ENCODE data around the gene BICC1. TPM values are rescaled to one million over a fixed set of nuclear protein-coding genes. Genes with fewer than 3 reads are reported as not detected.
A peak's percentile ranks its signal among the peaks of the same experiment; 100 is the strongest.

BICC1 gene
- total RNA-seq, 1 experiment from 2014 or later = 15.1 TPM

GRCh38 chr10:58724781-58725180 lies 212.1 kb downstream of the BICC1 start:
- H3K27ac ChIP-seq = no peak overlapping the region
- H3K36me3 ChIP-seq = no peaks in the 10 kb centered on the region; the same call in 1 of the 2 replicates
- no peaks in the 10 kb centered on the region for H3K27me3 ChIP-seq
- H3K9me3 ChIP-seq (replicated peaks) = no peaks in the 10 kb centered on the region
- H3K4me1 ChIP-seq = peaks cover 14% of the 10 kb centered on the region
- DNase-seq = no peak
- no peak overlapping the region for H3K4me3 ChIP-seq

GRCh38 chr10:58725901-58726300 lies 213.2 kb downstream of the BICC1 start:
- no peak for DNase-seq
- Histone ChIP-seq H3K27me3 (no peaks in the 10 kb centered on the region), H3K9me3 (replicated peaks) (no peaks in the 10 kb centered on the region), H3K4me1 (peaks cover 14% of the 10 kb centered on the region), H3K36me3 (no peaks in the 10 kb centered on the region; the same call in 1 of the 2 replicates), H3K27ac (no peak overlapping the region), H3K4me3 (no peak overlapping the region)

GRCh38 chr10:58727633-58728032 lies 215.0 kb downstream of the BICC1 start:
- no peak for DNase-seq
- Histone ChIP-seq H3K36me3 (no peaks in the 10 kb centered on the region; the same call in 1 of the 2 replicates), H3K9me3 (replicated peaks) (no peaks in the 10 kb centered on the region), H3K27me3 (no peaks in the 10 kb centered on the region), H3K4me1 (peaks cover 10% of the 10 kb centered on the region), H3K27ac (no peak overlapping the region), H3K4me3 (no peak overlapping the region)

DNA sequence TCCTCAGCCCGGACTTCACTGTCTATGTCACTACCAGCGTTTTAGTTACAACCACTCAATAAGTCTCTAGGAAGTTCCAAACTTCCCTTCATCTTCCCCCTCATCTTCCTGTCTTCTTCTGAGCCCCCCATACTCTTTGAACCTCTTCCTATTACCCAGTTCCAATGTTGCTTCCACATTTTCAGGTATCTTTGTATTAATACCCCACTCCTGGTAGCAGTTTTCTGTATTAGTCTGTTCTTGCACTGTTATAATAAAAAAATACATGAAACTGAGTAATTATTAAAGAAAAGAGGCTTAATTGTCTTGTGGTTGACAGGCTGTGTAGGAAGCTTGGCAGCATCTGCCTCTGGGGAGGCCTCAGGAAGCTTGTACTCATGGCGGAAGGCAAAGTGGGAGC lies 218.6 kb downstream of the BICC1 start:
- Histone ChIP-seq H3K27ac (no peak overlapping the region), H3K4me3 (no peak overlapping the region), H3K4me1 (peaks cover 8% of the 10 kb centered on the region), H3K36me3 (no peaks in the 10 kb centered on the region), H3K9me3 (replicated peaks) (no peaks in the 10 kb centered on the region), H3K27me3 (no peaks in the 10 kb centered on the region)
- DNase-seq = no peak

DNA sequence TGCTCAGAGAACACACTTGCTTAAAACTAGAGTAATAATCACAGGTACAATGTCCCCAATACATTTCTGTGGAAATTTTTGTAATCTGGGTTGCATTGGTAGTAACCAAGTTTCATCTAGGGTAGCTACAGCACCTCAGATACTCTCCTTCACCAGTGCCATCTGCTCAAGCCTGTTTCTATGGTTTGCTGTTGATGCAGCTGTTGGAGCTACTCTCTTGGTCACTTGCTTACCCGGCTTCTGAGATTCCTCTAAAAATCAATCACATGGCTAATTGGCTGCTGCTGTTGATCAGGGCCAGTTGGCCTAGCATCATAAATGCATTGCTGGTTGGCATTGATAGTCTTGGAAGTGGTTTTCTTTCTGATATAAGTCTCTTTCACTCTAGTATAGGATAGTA lies 220.8 kb downstream of the BICC1 start:
- Histone ChIP-seq H3K27ac (0 out of 2 replicates have a peak overlapping the region, but pooled peaks have one; percentile 4), H3K4me1 (peaks cover 8% of the 10 kb centered on the region), H3K9me3 (replicated peaks) (no peaks in the 10 kb centered on the region), H3K4me3 (no peak overlapping the region), H3K27me3 (no peaks in the 10 kb centered on the region), H3K36me3 (no peaks in the 10 kb centered on the region)
- DNase-seq = peak; percentile 30 to 57

- peaks cover 8% of the 10 kb centered on the region for H3K4me1 ChIP-seq
- H3K27ac ChIP-seq = no peak overlapping the region
- H3K36me3 ChIP-seq = no peaks in the 10 kb centered on the region
- no peak for DNase-seq
- no peaks in the 10 kb centered on the region for H3K9me3 ChIP-seq (replicated peaks)
- H3K4me3 ChIP-seq = no peak overlapping the region
- no peaks in the 10 kb centered on the region for H3K27me3 ChIP-seq
Measured at GRCh38 chr10:58734116-58734515, 221.4 kb downstream of the BICC1 start.

DNA sequence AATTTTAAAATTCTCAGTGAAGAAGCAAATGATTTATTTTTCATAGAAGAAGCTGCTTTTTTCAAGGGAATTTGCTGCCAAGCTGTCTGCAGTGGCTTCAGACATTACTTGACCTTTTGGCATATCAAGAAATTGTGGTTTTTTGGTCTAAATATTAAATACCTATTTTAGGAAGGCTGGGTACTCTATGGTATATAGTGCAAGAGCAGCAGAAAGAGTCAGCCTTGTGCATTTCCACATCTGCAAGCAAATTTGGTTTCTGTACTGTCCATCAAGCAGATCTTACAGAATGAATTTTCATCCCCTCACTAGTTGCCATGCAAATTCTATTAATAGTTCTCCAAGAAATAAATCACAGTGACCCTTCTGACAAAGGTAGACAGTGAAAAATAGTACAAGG lies 222.0 kb downstream of the BICC1 start:
- no peak for DNase-seq
- Histone ChIP-seq H3K27ac (no peak overlapping the region), H3K36me3 (no peaks in the 10 kb centered on the region), H3K4me3 (no peak overlapping the region), H3K27me3 (no peaks in the 10 kb centered on the region), H3K4me1 (peaks cover 8% of the 10 kb centered on the region), H3K9me3 (replicated peaks) (no peaks in the 10 kb centered on the region)

GRCh38 chr10:58735087-58735486 lies 222.4 kb downstream of the BICC1 start:
- H3K27ac ChIP-seq = no peak overlapping the region
- H3K9me3 ChIP-seq (replicated peaks) = no peaks in the 10 kb centered on the region
- peaks cover 8% of the 10 kb centered on the region for H3K4me1 ChIP-seq

DNA sequence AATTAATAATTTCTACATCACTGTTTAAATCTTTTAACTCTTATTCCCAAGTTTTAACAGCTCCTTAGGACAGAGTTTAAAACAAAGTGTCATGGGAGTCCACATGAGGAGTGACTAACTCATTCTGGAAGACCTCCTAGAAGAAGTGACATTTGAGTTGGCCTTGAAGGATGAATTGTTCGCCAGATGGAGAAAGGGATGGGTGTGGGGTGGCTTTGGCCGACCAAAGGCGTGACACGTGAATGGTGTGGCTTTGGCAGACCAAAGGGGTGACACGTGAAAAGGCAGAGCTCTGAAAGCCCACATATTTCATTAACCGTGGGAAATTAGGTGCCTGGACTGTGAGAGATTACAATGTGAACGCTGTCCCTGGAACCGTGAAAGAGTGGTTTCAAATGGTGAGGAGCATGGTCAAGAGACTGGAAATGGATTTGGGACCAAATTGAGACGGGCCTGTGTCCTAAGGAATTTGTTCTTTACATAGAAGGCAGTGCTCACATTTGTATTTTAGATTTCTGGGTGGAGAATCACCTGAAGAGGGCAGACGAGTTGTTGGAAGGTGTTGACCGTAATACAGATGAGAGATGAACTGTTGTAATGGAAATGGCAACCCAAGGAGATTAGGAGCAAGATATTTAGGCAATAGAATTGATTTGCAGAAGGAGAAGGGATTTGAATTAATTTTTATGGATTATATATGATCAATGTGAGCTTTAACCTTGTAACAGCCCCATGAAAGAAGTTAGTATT lies 228.1 kb downstream of the BICC1 start:
- Histone ChIP-seq H3K9me3 (replicated peaks) (no peaks in the 10 kb centered on the region), H3K4me1 (peaks cover 28% of the 10 kb centered on the region), H3K27ac (no peak overlapping the region), H3K36me3 (no peaks in the 10 kb centered on the region), H3K4me3 (no peak overlapping the region), H3K27me3 (no peaks in the 10 kb centered on the region)
- DNase-seq = no peak

More at GRCh38 chr10:58735087-58735486, 222.4 kb downstream of the BICC1 start:
- Histone ChIP-seq H3K4me3 (no peak overlapping the region), H3K27me3 (no peaks in the 10 kb centered on the region), H3K36me3 (no peaks in the 10 kb centered on the region)
- no peak for DNase-seq

GRCh38 chr10:58741673-58742072 lies 229.0 kb downstream of the BICC1 start:
- Histone ChIP-seq H3K27me3 (no peaks in the 10 kb centered on the region), H3K4me1 (peaks cover 34% of the 10 kb centered on the region), H3K36me3 (no peaks in the 10 kb centered on the region), H3K4me3 (no peak overlapping the region), H3K9me3 (replicated peaks) (no peaks in the 10 kb centered on the region), H3K27ac (0 out of 2 replicates have a peak overlapping the region, but pooled peaks have one; percentile 8)
- no peak for DNase-seq

- Histone ChIP-seq H3K9me3 (replicated peaks) (no peaks in the 10 kb centered on the region), H3K4me3 (no peak overlapping the region), H3K27me3 (no peaks in the 10 kb centered on the region), H3K27ac (0 out of 2 replicates have a peak overlapping the region, but pooled peaks have one; percentile 8), H3K4me1 (peaks cover 37% of the 10 kb centered on the region), H3K36me3 (no peaks in the 10 kb centered on the region)
- no peak for DNase-seq
Measured at GRCh38 chr10:58742141-58742540, 229.5 kb downstream of the BICC1 start.

- no peaks in the 10 kb centered on the region for H3K9me3 ChIP-seq (replicated peaks)
- H3K4me1 ChIP-seq = peaks cover 47% of the 10 kb centered on the region
- DNase-seq = peak; percentile 75 to 84
- H3K36me3 ChIP-seq = no peaks in the 10 kb centered on the region
- H3K27me3 ChIP-seq = no peaks in the 10 kb centered on the region
- H3K27ac ChIP-seq = peak overlapping the region; percentile 63
- H3K4me3 ChIP-seq = peak overlapping the region; percentile 11; the same call in 1 of the 2 replicates
Measured at GRCh38 chr10:58743466-58744115, 230.9 kb downstream of the BICC1 start.

- Histone ChIP-seq H3K27me3 (no peaks in the 10 kb centered on the region), H3K9me3 (replicated peaks) (no peaks in the 10 kb centered on the region), H3K27ac (peak overlapping the region; percentile 70), H3K4me3 (no peak overlapping the region), H3K36me3 (no peaks in the 10 kb centered on the region), H3K4me1 (peaks cover 47% of the 10 kb centered on the region)
- DNase-seq = peak; percentile 76 to 86
Measured at GRCh38 chr10:58746474-58747185, 234.0 kb downstream of the BICC1 start.

GRCh38 chr10:58747687-58748086 lies 235.0 kb downstream of the BICC1 start:
- no peaks in the 10 kb centered on the region for H3K9me3 ChIP-seq (replicated peaks)
- peaks cover 41% of the 10 kb centered on the region for H3K4me1 ChIP-seq
- peak overlapping the region; percentile 70 for H3K27ac ChIP-seq
- H3K4me3 ChIP-seq = no peak overlapping the region
- DNase-seq = peak; percentile 14 to 38
- no peaks in the 10 kb centered on the region for H3K27me3 ChIP-seq
- no peaks in the 10 kb centered on the region for H3K36me3 ChIP-seq

- no peak overlapping the region for H3K27ac ChIP-seq
- no peak for DNase-seq
- peaks cover 14% of the 10 kb centered on the region for H3K4me1 ChIP-seq
- no peaks in the 10 kb centered on the region for H3K9me3 ChIP-seq (replicated peaks)
- no peak overlapping the region for H3K4me3 ChIP-seq
- no peaks in the 10 kb centered on the region for H3K27me3 ChIP-seq
- H3K36me3 ChIP-seq = no peaks in the 10 kb centered on the region
Measured at GRCh38 chr10:58752665-58753064, 240.0 kb downstream of the BICC1 start.

Data from SJCRH30 (cell line).